ENCODE measurements around the gene KCTD7.
"Not testable (repeated sequence)": the region's sequence is repeated elsewhere in the genome, so short reads cannot be mapped to it uniquely, and the experiment has no call there.

The KCTD7 gene

GRCh38 chr7:66619341-66619948 lies 9.2 kb upstream of the KCTD7 start:
- not testable (repeated sequence) for DNase-seq

- no peak for DNase-seq
Observed at GRCh38 chr7:66626331-66626934, 2.2 kb upstream of the KCTD7 start.

- DNase-seq = no peak
Observed at GRCh38 chr7:66627151-66627681, 1.5 kb upstream of the KCTD7 start.

GRCh38 chr7:66627881-66628360 lies 760 bp upstream of the KCTD7 start:
- DNase-seq = no peak

- no peak for DNase-seq
Observed at GRCh38 chr7:66629222-66630062, 761 bp downstream of the KCTD7 start.

- DNase-seq = no peak
Observed at GRCh38 chr7:66630531-66630930, 1.9 kb downstream of the KCTD7 start.

GRCh38 chr7:66631471-66631870 lies 2.8 kb downstream of the KCTD7 start:
- no peak for DNase-seq

GRCh38 chr7:66634816-66635215 lies 6.1 kb downstream of the KCTD7 start:
- DNase-seq = no peak

- not testable (repeated sequence) for DNase-seq
Observed at GRCh38 chr7:66635322-66635981, 6.8 kb downstream of the KCTD7 start.

GRCh38 chr7:66635982-66636546 lies 7.4 kb downstream of the KCTD7 start:
- not testable (repeated sequence) for DNase-seq

GRCh38 chr7:66638309-66639099 lies 9.8 kb downstream of the KCTD7 start:
- DNase-seq = no peak

GRCh38 chr7:66639773-66640172 lies 11.1 kb downstream of the KCTD7 start:
- no peak for DNase-seq

- DNase-seq = no peak
Observed at GRCh38 chr7:66640802-66641525, 12.3 kb downstream of the KCTD7 start.

- no peak for DNase-seq
Observed at GRCh38 chr7:66641526-66641871, 12.8 kb downstream of the KCTD7 start.

- DNase-seq = no peak
Observed at GRCh38 chr7:66642186-66642585, 13.5 kb downstream of the KCTD7 start.

- no peak for DNase-seq
Observed at GRCh38 chr7:66642932-66643331, 14.3 kb downstream of the KCTD7 start.

GRCh38 chr7:66643395-66643794 lies 14.7 kb downstream of the KCTD7 start:
- DNase-seq = no peak

GRCh38 chr7:66651026-66651425 lies 22.3 kb downstream of the KCTD7 start:
- DNase-seq = not testable (repeated sequence)

- DNase-seq = not testable (repeated sequence)
Observed at GRCh38 chr7:66653719-66654274, 25.1 kb downstream of the KCTD7 start.

GRCh38 chr7:66654275-66655112 lies 25.8 kb downstream of the KCTD7 start:
- DNase-seq = peak; percentile 71
